ENCODE measurements around the gene NUP210L. TPM values are rescaled to one million over a fixed set of nuclear protein-coding genes. Genes with fewer than 3 reads are reported as not detected.

Gene NUP210L
- total RNA-seq, 2 experiments from 2014 or later: 0.03 to 0.06 TPM

- Histone ChIP-seq H2AFZ (ENCODE audit: low read length) (no peak overlapping the region), H3K9me3 (ENCODE audit: low read length) (no peaks in the 10 kb centered on the region), H3K4me1 (ENCODE audit: insufficient read depth, low read length, poor library complexity, severe bottlenecking) (peaks cover 42% of the 10 kb centered on the region), H3K4me2 (ENCODE audit: low read length) (peak overlapping the region; percentile 98), H3K79me2 (ENCODE audit: insufficient read depth, low read depth, low read length) (peaks cover 77% of the 10 kb centered on the region), H3K27ac (ENCODE audit: low read depth, low read length, poor library complexity, severe bottlenecking) (peak overlapping the region; percentile 63), H3K4me3 (ENCODE audit: low read depth, low read length, poor library complexity, severe bottlenecking) (peak overlapping the region; percentile 86), H3K36me3 (ENCODE audit: insufficient read depth, low read length) (peaks cover 60% of the 10 kb centered on the region), H3K9me2 (ENCODE audit: insufficient read depth, low read length) (no peaks in the 10 kb centered on the region), H4K20me1 (ENCODE audit: insufficient read depth, low read length) (peaks cover 44% of the 10 kb centered on the region)
- CTCF ChIA-PET (ENCODE audit: unreplicated experiment): no interaction called here
- BruUV-seq (replicated peaks): no TSS peak
- TF ChIP-seq EZH2phosphoT487 (IDR thresholded peaks at IDR 0.05; ENCODE audit: borderline replicate concordance, low read depth, low read length) (no peak), CTCF (conservative IDR thresholded peaks at IDR 0.05; ENCODE audit: low read length) (no peak)
- intact Hi-C loops (cut with micrococcal nuclease; ENCODE audit: unreplicated experiment): loop anchor here (10.0 kb wide), 1 partner anchor 295 kb away; no protein-coding TSS in a partner anchor
- peak; percentile 78 for DNase-seq (ENCODE audit: low spot score)
- POLR2A ChIA-PET: interaction anchor here (0.7 to 1.2 kb wide), 9 partner anchors 12 to 1545 kb away, joined by 3 to 4 read pairs (median 3); partner anchors contain the start of genes HAX1 and TPM3
These were observed 25.2 kb upstream of the NUP210L start for GRCh38 chr1:154179946-154180687.

GRCh38 chr1:154178911-154179811 is 24.3 kb upstream of the NUP210L start:
- BruUV-seq (replicated peaks): no TSS peak
- POLR2A ChIA-PET: interaction anchor here (0.6 to 1.6 kb wide), 4 partner anchors 70 to 968 kb away, joined by 3 to 4 read pairs (median 3); no protein-coding TSS in a partner anchor
- peaks cover 44% of the 10 kb centered on the region for H4K20me1 ChIP-seq (ENCODE audit: insufficient read depth, low read length)

More at GRCh38 chr1:154178911-154179811, 24.3 kb upstream of the NUP210L start:
- Histone ChIP-seq H3K4me3 (ENCODE audit: low read depth, low read length, poor library complexity, severe bottlenecking) (peak overlapping the region; percentile 86), H3K79me2 (ENCODE audit: insufficient read depth, low read depth, low read length) (peaks cover 86% of the 10 kb centered on the region), H3K4me2 (ENCODE audit: low read length) (peak overlapping the region; percentile 98), H2AFZ (ENCODE audit: low read length) (no peak overlapping the region), H3K4me1 (ENCODE audit: insufficient read depth, low read length, poor library complexity, severe bottlenecking) (peaks cover 42% of the 10 kb centered on the region), H3K27ac (ENCODE audit: low read depth, low read length, poor library complexity, severe bottlenecking) (no peak overlapping the region), H3K9me3 (ENCODE audit: low read length) (no peaks in the 10 kb centered on the region), H3K9me2 (ENCODE audit: insufficient read depth, low read length) (no peaks in the 10 kb centered on the region), H3K36me3 (ENCODE audit: insufficient read depth, low read length) (peaks cover 69% of the 10 kb centered on the region)
- TF ChIP-seq CTCF (conservative IDR thresholded peaks at IDR 0.05; ENCODE audit: low read length) (no peak), EZH2phosphoT487 (IDR thresholded peaks at IDR 0.05; ENCODE audit: borderline replicate concordance, low read depth, low read length) (no peak)
- CTCF ChIA-PET (ENCODE audit: unreplicated experiment): no interaction called here
- DNase-seq (ENCODE audit: low spot score): no peak
- intact Hi-C loops (cut with micrococcal nuclease; ENCODE audit: unreplicated experiment): no loop called here
